WTC11 (cell line): ENCODE measurements around the gene MACROD2. TPM values are rescaled to one million over a fixed set of nuclear protein-coding genes. Genes with fewer than 3 reads are reported as not detected.

Experiments
- ATAC-seq: fragments of 200-7000 bp; cut with Tn5 transposase; 2 replicates; pipeline ENCODE4 v1.10.0; 2021; ENCODE audit warnings: mild to moderate bottlenecking, moderate library complexity
- CTCF ChIA-PET: fragments of 300-600 bp; sonication (Branson Sonifier 250); formaldehyde crosslinking; loops from one replicate; lab custom pipeline; 2021; ENCODE audit warnings: antibody characterized with exemption; lab: Charles Lee
- POLR2A ChIA-PET: fragments of 350-600 bp; sonication (Branson Sonifier 250); formaldehyde crosslinking; loops from one replicate; lab custom pipeline; 2021; ENCODE audit warnings: antibody characterized with exemption; lab: Charles Lee
- DNase-seq: peaks from one replicate; pipeline ENCODE4 v3.0.0; 2021; ENCODE audit warnings: low spot score
- H3K27ac Mint-ChIP-seq: 2 replicates; pipeline ENCODE4 v1.8.0; 2021; ENCODE audit warnings: mixed read lengths
- H3K27me3 Mint-ChIP-seq: 2 replicates; pipeline ENCODE4 v1.8.0; 2021; ENCODE audit warnings: low read depth, mild to moderate bottlenecking, moderate library complexity, mixed read lengths
- H3K36me3 Mint-ChIP-seq: 2 replicates; pipeline ENCODE4 v1.8.0; 2021; ENCODE audit warnings: mixed read lengths
- H3K4me1 Mint-ChIP-seq: 2 replicates; pipeline ENCODE4 v1.8.0; 2022; ENCODE audit warnings: mixed read lengths
- H3K4me3 Mint-ChIP-seq: 2 replicates; pipeline ENCODE4 v1.8.0; 2021; ENCODE audit warnings: mild to moderate bottlenecking, moderate library complexity, mixed read lengths
- H3K9me3 Mint-ChIP-seq: 2 replicates; pipeline ENCODE4 v1.8.0; 2021; ENCODE audit warnings: mixed read lengths
- ATF1 ChIP-seq: sonication (generic); formaldehyde crosslinking; IDR thresholded peaks from 2 replicates; pipeline ENCODE4 v1.8.1; 2023; ENCODE audit warnings: mild to moderate bottlenecking, moderate library complexity, missing genetic modification reagents
- CBFB ChIP-seq: sonication (generic); formaldehyde crosslinking; IDR thresholded peaks from 2 replicates; pipeline ENCODE4 v1.8.1; 2022; ENCODE audit warnings: mild to moderate bottlenecking, low read depth, missing genetic modification reagents
- ESRRA ChIP-seq: sonication (generic); formaldehyde crosslinking; IDR thresholded peaks from 2 replicates; pipeline ENCODE4 v1.8.1; 2022; ENCODE audit warnings: mild to moderate bottlenecking, missing genetic modification reagents, borderline replicate concordance
- FOXJ3 ChIP-seq: sonication (generic); formaldehyde crosslinking; IDR thresholded peaks from 2 replicates; pipeline ENCODE4 v1.9.0; 2021; ENCODE audit warnings: missing genetic modification reagents, mild to moderate bottlenecking, borderline replicate concordance
- FOXP1 ChIP-seq: sonication (generic); formaldehyde crosslinking; IDR thresholded peaks from 2 replicates; pipeline ENCODE4 v1.8.0; 2022; ENCODE audit warnings: missing genetic modification reagents, mild to moderate bottlenecking, moderate library complexity, borderline replicate concordance
- GRHL2 ChIP-seq: fragments of 250-450 bp; sonication (Bioruptor Pico); IDR thresholded peaks from 2 replicates; pipeline ENCODE4 v1.8.0; 2022; ENCODE audit warnings: mild to moderate bottlenecking, moderate library complexity; ENCODE audit not compliant: insufficient replicate concordance, severe bottlenecking
- MXD4 ChIP-seq: fragments of 250-450 bp; sonication (Bioruptor Pico); IDR thresholded peaks from 2 replicates; pipeline ENCODE4 v1.8.0; 2021; ENCODE audit warnings: mild to moderate bottlenecking, moderate library complexity, borderline replicate concordance
- NR3C1 ChIP-seq: sonication (generic); formaldehyde crosslinking; conservative IDR thresholded peaks from 2 replicates; pipeline ENCODE4 v1.8.1; 2023; ENCODE audit warnings: low read depth, mild to moderate bottlenecking, missing genetic modification reagents
- PRRX2 ChIP-seq: fragments of 250-450 bp; sonication (Bioruptor Pico); IDR thresholded peaks from 2 replicates; pipeline ENCODE4 v1.8.0; 2021; ENCODE audit warnings: mild to moderate bottlenecking
- TCF7 ChIP-seq: sonication (generic); formaldehyde crosslinking; IDR thresholded peaks from 2 replicates; pipeline ENCODE4 v1.8.0; 2022; ENCODE audit warnings: mild to moderate bottlenecking, low read depth, missing genetic modification reagents, moderate library complexity
- ZNF317 ChIP-seq: sonication (generic); formaldehyde crosslinking; IDR thresholded peaks from 2 replicates; pipeline ENCODE4 v1.8.1; 2023; ENCODE audit warnings: low read depth, mild to moderate bottlenecking, moderate library complexity, missing genetic modification reagents, borderline replicate concordance
- ZNF423 ChIP-seq: fragments of 250-450 bp; sonication (Bioruptor Pico); IDR thresholded peaks from 2 replicates; pipeline ENCODE4 v2.1.2; 2022; ENCODE audit warnings: mild to moderate bottlenecking, moderate library complexity
- total RNA-seq: library from RNA; stranded (reverse); gene quantifications from 3 replicates; pipeline ENCODE4 v1.2.3, GENCODE V29; 2021
- TF ChIP-seq, protein P1 (sequence below): sonication (generic); formaldehyde crosslinking; IDR thresholded peaks from 2 replicates; pipeline ENCODE4 v1.8.1; 2023; ENCODE audit warnings: mild to moderate bottlenecking, moderate library complexity, missing genetic modification reagents
- TF ChIP-seq, protein P2 (sequence below): sonication (generic); formaldehyde crosslinking; IDR thresholded peaks from 2 replicates; pipeline ENCODE4 v1.8.0; 2022; ENCODE audit warnings: mild to moderate bottlenecking, missing genetic modification reagents
- TF ChIP-seq, protein P3 (sequence below): sonication (generic); formaldehyde crosslinking; IDR thresholded peaks from 2 replicates; pipeline ENCODE4 v1.8.1; 2023; ENCODE audit warnings: mild to moderate bottlenecking, missing genetic modification reagents
- TF ChIP-seq, protein P4 (sequence below): sonication (generic); formaldehyde crosslinking; conservative IDR thresholded peaks from 2 replicates; pipeline ENCODE4 v1.8.1; 2022; ENCODE audit warnings: mild to moderate bottlenecking, missing genetic modification reagents
- TF ChIP-seq, protein P5 (sequence below): sonication (generic); formaldehyde crosslinking; conservative IDR thresholded peaks from 2 replicates; pipeline ENCODE4 v1.8.1; 2023; ENCODE audit warnings: mild to moderate bottlenecking, low read depth, missing genetic modification reagents, moderate library complexity
- TF ChIP-seq, protein P6 (sequence below): fragments of 250-450 bp; sonication (Bioruptor Pico); IDR thresholded peaks from 2 replicates; pipeline ENCODE4 v1.9.0; 2021; ENCODE audit warnings: moderate library complexity, mild to moderate bottlenecking, inconsistent platforms, borderline replicate concordance

The MACROD2 gene
- total RNA-seq, 1 experiment from 2014 or later, result 4.1 TPM

DNA sequence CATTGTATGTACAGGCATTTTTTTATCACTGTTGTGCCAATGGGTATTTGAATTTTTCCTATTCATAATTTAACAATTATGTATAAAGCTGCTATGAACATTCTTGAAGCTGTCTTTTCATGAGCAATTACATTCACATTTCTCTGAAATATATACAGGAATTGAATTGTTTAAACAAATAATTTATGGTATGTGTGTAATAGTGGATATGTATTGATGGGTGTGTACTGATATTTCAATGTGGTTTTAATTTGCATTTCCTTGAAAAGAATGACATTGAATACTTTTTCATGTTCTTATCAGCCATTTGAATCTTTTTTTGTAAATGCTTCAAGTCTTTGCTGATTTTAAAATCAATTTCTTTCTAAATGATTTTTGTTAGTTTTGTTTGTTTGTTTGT is 971.5 kb downstream of the MACROD2 start:
- ChIA-PET POLR2A (no interaction called here), CTCF (no interaction called here)
- H3K36me3 Mint-ChIP-seq, result no peaks in the 10 kb centered on the region
- H3K27me3 Mint-ChIP-seq, result no peaks in the 10 kb centered on the region
- H3K4me1 Mint-ChIP-seq, result peaks cover 13% of the 10 kb centered on the region
- DNase-seq (no peak), ATAC-seq (no peak)
- TF ChIP-seq, protein P1, sequence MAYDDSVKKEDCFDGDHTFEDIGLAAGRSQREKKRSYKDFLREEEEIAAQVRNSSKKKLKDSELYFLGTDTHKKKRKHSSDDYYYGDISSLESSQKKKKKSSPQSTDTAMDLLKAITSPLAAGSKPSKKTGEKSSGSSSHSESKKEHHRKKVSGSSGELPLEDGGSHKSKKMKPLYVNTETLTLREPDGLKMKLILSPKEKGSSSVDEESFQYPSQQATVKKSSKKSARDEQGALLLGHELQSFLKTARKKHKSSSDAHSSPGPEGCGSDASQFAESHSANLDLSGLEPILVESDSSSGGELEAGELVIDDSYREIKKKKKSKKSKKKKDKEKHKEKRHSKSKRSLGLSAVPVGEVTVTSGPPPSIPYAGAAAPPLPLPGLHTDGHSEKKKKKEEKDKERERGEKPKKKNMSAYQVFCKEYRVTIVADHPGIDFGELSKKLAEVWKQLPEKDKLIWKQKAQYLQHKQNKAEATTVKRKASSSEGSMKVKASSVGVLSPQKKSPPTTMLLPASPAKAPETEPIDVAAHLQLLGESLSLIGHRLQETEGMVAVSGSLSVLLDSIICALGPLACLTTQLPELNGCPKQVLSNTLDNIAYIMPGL (CRISPR knock-in tag), result no peak
- no peak for TF ChIP-seq ZNF423 (CRISPR knock-in tag)
- TF ChIP-seq, protein P2, sequence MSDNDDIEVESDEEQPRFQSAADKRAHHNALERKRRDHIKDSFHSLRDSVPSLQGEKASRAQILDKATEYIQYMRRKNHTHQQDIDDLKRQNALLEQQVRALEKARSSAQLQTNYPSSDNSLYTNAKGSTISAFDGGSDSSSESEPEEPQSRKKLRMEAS, result no peak
- TF ChIP-seq FOXJ3 (CRISPR knock-in tag), result no peak
- no peak for TF ChIP-seq TCF7 (CRISPR knock-in tag)
- H3K9me3 Mint-ChIP-seq, result 0 out of 2 replicates have a peak, but pooled peaks cover 13% of the 10 kb centered on the region
- H3K4me3 Mint-ChIP-seq, result no peak overlapping the region
- no peak overlapping the region for H3K27ac Mint-ChIP-seq

DNA sequence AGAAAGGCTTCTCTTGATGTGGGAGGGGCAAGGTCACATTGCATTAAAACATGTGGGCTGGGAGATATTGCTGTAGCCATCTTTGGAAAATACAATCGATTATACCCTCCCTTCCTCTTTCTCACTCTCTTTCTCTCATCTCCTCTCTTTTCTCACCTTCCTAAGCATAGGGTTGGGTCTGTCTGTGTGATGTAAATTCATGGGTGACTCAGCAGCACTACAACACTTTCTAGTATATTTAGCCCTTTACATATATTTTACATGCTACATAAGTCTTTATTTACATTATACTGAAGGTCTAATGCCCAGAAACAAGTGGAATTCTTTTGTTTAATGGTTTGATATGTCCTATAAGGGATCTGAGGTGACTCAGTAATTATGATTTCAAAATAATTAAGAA is 976.9 kb downstream of the MACROD2 start:
- H3K36me3 Mint-ChIP-seq, result no peaks in the 10 kb centered on the region
- ATAC-seq, result no peak
- ChIA-PET CTCF (no interaction called here), POLR2A (no interaction called here)
- H3K4me3 Mint-ChIP-seq, result no peak overlapping the region
- no peaks in the 10 kb centered on the region for H3K27me3 Mint-ChIP-seq
- H3K27ac Mint-ChIP-seq, result no peak overlapping the region
- TF ChIP-seq GRHL2 (CRISPR knock-in tag) (no peak), MXD4 (CRISPR knock-in tag) (no peak), ESRRA (no peak), FOXJ3 (CRISPR knock-in tag) (no peak), PRRX2 (CRISPR knock-in tag) (no peak), ZNF317 (CRISPR knock-in tag) (no peak), CBFB (CRISPR knock-in tag) (no peak), ATF1 (CRISPR knock-in tag) (no peak), FOXP1 (no peak), NR3C1 (CRISPR knock-in tag) (no peak)
- TF ChIP-seq, protein P3, sequence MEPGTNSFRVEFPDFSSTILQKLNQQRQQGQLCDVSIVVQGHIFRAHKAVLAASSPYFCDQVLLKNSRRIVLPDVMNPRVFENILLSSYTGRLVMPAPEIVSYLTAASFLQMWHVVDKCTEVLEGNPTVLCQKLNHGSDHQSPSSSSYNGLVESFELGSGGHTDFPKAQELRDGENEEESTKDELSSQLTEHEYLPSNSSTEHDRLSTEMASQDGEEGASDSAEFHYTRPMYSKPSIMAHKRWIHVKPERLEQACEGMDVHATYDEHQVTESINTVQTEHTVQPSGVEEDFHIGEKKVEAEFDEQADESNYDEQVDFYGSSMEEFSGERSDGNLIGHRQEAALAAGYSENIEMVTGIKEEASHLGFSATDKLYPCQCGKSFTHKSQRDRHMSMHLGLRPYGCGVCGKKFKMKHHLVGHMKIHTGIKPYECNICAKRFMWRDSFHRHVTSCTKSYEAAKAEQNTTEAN (CRISPR knock-in tag), result no peak
- TF ChIP-seq, protein P4, sequence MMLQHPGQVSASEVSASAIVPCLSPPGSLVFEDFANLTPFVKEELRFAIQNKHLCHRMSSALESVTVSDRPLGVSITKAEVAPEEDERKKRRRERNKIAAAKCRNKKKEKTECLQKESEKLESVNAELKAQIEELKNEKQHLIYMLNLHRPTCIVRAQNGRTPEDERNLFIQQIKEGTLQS (CRISPR knock-in tag), result no peak
- TF ChIP-seq, protein P5, sequence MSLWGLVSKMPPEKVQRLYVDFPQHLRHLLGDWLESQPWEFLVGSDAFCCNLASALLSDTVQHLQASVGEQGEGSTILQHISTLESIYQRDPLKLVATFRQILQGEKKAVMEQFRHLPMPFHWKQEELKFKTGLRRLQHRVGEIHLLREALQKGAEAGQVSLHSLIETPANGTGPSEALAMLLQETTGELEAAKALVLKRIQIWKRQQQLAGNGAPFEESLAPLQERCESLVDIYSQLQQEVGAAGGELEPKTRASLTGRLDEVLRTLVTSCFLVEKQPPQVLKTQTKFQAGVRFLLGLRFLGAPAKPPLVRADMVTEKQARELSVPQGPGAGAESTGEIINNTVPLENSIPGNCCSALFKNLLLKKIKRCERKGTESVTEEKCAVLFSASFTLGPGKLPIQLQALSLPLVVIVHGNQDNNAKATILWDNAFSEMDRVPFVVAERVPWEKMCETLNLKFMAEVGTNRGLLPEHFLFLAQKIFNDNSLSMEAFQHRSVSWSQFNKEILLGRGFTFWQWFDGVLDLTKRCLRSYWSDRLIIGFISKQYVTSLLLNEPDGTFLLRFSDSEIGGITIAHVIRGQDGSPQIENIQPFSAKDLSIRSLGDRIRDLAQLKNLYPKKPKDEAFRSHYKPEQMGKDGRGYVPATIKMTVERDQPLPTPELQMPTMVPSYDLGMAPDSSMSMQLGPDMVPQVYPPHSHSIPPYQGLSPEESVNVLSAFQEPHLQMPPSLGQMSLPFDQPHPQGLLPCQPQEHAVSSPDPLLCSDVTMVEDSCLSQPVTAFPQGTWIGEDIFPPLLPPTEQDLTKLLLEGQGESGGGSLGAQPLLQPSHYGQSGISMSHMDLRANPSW (CRISPR knock-in tag), result no peak
- TF ChIP-seq, protein P6, sequence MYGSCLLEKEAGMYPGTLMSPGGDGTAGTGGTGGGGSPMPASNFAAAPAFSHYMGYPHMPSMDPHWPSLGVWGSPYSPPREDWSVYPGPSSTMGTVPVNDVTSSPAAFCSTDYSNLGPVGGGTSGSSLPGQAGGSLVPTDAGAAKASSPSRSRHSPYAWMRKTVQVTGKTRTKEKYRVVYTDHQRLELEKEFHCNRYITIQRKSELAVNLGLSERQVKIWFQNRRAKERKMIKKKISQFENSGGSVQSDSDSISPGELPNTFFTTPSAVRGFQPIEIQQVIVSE (CRISPR knock-in tag), result no peak
- no peak for DNase-seq
- H3K4me1 Mint-ChIP-seq, result peaks cover 5% of the 10 kb centered on the region
- 0 out of 2 replicates have a peak, but pooled peaks cover 7% of the 10 kb centered on the region for H3K9me3 Mint-ChIP-seq
